H1 (cell line): Measurements from ENCODE around the gene ESR1. TPM values are rescaled to one million over a fixed set of nuclear protein-coding genes. Genes with fewer than 3 reads are reported as not detected.

Source experiments
- ATF2 ChIP-seq: IDR thresholded peaks from 2 replicates; pipeline ENCODE4 v1.6.1; 2012; ENCODE audit warnings: low read length, inconsistent platforms
- EGR1 ChIP-seq: IDR thresholded peaks from 2 replicates; pipeline ENCODE4 v1.6.1; 2011; ENCODE audit warnings: low read depth, low read length, borderline replicate concordance
- RBBP5 ChIP-seq: IDR thresholded peaks from 2 replicates; pipeline ENCODE4 v1.7.1; 2012; ENCODE audit warnings: low read depth, mild to moderate bottlenecking, inconsistent platforms, low read length, moderate library complexity, borderline replicate concordance
- TBP ChIP-seq: IDR thresholded peaks from 2 replicates; pipeline ENCODE4 v1.6.1; 2011; ENCODE audit warnings: low read depth, low read length, improper control_type of control experiment
- polyA plus RNA-seq, 7 experiments: library from polyadenylated mRNA; depleted of rRNA in 3 of 7; stranded (reverse) in 5 of 7; unstranded in 2 of 7; fragments of >200 nt in 5 of 7; fragments of 200-250 nt in 2 of 7; gene quantifications; 1 replicate in 5 of 7; 2 replicates in 1 of 7; 4 replicates in 1 of 7; pipeline versions ENCODE4 v1.2.1 to v1.2.3, GENCODE V29; 2011 to 2013; ENCODE audit warnings: missing spikeins in 2 of 7, mixed read lengths in 2 of 7
- total RNA-seq: library from RNA; stranded (reverse); fragmentation: NEBNext Ultra II Directional; extraction: Animal tissue kit (Norgen Biotek cat#: 25700); gene quantifications from 2 replicates; pipeline ENCODE4 v1.2.1, GENCODE V29; 2021

The ESR1 gene
- total and polyA plus RNA-seq, 2 of the 8 experiments (the other 6 are each of a cell fraction or from before 2014, with no cell fraction given) = 0.03 to 0.17 TPM

GRCh38 chr6:151870375-151870774, 62.9 kb downstream of the ESR1 start (continued):
- no peak for TF ChIP-seq ATF2
- no peak for TF ChIP-seq EGR1
- TF ChIP-seq TBP = no peak
- TF ChIP-seq RBBP5 = no peak
